CD4-positive, alpha-beta T cell treated with Interferon gamma for 1 hour (primary cell): ENCODE measurements around the gene PUM2.

Experiments
- DNase-seq: peaks from one replicate; pipeline ENCODE4 v3.0.0-alpha.2; 2020

PUM2 gene

DNA sequence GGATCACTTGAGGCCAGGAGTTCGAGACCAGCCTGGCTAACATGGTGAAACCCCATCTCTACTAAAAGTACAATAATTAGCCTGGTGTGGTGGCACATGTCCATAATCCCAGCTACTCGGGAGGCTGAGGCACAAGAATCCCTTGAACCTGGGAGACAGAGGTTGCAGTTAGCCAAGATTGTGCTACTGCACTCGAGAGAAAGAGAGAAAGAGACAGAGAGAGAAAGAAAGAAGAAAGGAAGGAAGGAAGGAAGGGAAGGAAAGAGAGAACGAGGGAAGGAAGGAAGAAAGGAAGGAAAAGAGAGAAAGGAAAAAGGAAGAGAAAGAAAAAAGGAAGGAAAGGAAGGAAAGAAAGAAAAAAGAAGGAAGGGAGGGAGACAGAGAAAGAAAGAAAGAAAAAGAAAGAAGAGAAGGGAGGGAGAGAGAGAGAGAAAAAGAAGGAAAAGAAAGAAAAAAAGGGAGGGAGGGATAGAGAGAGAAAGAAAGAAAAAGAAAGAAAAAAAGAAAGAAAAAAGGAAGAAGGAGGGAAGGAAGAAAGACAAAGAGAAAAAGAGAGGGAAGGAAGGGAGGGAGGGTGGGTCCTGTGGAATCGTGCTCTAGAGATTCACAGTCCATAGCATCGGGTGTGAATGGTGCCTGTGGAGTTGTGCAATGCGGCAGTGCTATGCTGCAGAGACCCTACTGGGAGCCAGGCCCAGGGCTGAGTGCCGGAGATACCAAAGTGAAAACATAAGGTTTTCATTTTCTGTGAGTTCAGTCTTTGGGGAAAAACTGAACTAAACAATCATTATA lies 121.1 kb downstream of the PUM2 start:
- DNase-seq, result no peak

DNA sequence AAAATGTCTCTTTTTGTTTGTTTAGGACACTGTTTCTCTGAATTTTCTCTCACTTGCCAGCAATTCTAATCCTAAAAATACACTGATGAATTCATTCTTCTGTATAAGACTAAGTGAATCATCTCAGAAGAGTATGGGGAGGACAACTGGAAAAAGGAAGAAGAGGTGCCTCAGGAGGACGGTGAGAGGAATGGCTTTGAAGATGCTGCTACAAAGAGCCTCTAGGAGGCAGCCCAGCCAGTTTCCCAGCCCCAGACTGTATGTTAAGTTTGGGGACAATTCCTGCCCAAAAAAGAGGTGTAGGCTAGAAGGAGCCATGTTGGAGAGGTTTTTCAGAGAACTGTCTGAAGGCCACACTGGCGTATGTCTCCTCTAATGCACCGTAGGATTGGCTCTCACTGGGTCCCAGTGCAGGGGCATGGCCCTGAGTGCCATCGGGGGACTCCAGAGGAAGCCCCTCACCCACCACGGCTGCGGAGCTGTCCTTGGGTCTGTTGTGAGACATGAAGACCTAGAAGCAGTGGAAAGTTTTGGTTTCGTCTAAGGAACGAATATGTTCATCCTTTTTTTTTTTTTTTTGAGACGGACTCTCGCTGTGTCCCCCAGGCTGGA lies 122.6 kb downstream of the PUM2 start:
- DNase-seq, result no peak

DNA sequence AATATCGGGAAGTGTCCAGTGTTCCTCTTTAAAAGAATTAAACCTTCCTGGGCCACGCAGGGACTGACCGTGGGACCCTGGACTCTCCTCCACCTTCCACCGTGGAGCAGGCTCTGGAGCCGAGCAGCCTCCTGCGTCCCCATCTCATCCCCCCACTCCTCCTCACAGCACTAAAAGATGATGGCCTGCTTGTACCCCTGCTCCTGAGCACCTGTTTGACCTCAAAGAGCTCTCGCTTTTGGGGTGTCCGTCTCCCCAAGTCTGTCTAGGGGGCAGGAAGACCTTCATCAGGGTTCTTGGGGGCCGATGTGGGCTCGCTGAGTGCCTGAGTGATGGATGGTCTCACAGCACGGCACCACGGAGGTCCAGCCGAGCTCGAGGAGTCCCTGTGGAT lies 124.5 kb downstream of the PUM2 start:
- DNase-seq, result no peak

DNA sequence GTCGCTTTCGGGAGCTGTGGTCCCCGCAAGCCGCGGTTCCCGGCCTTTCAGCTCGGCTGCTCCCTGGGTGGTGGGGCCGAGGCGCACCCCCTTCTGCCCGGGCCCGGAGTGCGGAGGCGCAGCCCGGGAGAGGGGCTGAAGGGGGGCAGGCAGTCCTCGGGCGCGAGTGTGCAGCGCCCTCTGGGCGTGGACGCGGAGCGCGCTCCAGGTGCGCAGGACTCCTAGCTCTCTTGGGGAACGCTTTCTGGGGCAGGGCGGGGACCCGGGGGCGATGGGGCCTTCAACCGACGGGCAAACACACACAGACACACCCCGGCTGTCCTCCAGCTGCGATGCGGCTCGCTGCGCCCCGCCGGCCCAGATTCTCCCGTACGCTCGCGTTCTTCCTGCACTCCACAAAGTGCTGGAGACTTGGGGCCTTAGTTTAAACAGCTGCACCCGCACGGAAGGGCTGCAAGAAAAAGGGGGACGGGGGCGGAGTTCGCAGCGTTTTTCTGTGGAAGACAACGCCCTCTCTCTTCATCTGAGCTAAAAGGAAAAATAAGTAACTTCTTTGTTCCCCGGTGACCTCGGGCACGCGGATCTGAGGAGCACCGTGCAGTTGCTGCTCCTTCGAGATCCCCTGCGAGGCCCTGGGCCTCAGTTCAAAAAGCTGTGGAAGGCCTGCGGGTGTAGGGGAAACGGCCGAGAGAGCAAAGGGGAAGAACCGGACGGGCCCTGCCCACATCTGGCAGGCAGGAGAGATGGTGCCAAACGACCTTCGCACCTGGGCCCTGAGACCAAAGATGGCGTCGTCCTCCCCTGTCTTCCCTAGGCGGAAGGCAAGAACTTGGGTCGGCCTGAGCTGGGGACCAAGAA lies 125.1 kb downstream of the PUM2 start:
- DNase-seq, result no peak

DNA sequence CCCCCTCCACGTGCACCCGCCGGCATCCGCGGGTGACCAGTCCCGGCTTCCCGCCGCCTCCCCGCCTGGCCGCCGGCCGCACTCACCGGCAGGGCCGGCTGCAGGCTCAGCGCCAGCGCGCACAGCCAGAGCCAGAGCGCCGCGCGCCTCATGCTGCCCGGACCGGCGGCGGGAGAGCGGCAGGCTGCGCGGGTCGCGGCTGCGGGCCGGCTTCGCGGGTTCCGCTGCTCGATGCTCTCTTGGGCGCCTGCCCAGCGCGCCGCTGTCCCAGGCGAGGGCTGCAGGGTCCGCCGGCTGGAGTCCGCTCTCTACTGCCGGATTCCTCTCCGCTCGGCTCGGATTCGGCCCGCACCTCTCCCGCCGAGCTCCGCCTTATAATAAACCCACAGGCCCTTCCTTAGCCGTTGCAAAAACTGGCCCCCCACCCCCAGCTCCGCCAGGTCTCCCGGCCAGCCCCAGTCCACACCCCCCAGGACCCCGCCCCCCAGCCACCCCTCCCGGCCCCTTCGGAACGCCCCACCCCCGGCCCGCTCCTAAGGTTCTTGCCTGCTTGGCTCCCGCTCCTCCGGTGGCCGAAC lies 125.8 kb downstream of the PUM2 start, which contains the start of gene SDC1:
TSS of gene SDC1 (minus strand) at position 415 of the 578 bp plus-strand sequence. CDS start at position 152, 263 bp downstream.
- no peak for DNase-seq

DNA sequence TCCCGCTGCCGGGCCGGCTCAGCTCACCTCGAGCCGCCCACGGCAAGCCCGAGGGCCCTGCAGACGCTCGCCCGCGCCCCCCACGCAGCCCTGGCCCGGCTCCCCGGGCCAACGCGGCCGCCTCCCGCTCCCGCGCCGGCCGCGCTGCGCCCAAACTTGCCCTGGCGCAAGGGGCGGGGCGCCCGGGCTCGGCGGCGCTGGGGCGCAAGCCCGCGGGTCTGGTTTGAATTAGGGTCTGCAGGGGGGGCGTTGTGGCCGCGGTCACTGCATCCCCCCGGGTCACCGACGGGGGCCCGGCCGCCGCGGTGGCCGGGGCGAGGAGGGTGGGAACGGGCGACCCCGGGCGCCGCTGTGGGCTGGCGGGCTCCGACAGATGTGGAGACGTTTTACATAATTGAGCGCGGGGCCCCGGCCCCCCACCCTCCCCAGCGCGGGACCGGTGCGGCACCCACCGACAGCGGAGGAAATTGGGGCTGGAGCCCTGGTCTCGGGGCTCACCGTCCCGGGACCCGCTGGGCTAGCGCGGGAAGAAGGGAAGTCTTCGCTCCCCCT lies 126.4 kb downstream of the PUM2 start:
- no peak for DNase-seq

DNA sequence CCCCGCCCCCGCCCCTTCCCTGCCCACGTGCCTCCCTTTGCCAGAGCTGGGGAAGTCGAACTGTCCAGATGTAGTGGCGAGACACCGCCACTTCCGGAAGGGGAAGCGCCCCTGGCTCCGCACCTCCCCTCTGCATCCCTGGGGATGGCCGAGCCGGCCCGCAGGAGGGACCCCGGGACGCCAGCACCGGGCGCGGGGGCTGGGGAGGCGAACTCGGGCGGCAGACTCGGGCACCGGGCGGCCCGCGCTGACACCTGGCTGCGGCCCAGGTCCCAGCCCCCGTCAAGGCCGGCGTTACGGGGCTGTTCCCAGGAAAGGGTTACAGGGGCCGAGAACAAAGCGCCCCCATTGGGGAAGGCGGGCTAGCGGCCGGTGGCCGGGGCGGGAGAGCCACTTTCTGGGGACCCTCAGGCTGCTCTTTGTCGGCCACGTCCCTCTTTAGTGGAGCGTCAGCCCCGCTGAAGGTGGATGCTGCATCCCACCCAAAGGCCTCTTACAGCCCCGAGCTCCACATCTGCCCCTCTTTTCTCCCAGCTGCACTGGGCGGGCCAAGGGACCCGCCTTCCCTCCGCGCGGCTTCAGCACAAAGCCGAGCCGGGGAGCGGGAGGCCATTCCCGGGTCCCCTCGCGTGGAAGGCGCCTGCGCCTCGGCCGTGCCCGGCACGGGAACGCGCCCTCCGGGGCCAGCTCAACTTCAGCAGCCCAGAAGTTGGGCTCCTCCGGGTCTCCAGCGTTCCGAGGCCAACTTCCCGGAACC lies 127.1 kb downstream of the PUM2 start:
- no peak for DNase-seq

DNA sequence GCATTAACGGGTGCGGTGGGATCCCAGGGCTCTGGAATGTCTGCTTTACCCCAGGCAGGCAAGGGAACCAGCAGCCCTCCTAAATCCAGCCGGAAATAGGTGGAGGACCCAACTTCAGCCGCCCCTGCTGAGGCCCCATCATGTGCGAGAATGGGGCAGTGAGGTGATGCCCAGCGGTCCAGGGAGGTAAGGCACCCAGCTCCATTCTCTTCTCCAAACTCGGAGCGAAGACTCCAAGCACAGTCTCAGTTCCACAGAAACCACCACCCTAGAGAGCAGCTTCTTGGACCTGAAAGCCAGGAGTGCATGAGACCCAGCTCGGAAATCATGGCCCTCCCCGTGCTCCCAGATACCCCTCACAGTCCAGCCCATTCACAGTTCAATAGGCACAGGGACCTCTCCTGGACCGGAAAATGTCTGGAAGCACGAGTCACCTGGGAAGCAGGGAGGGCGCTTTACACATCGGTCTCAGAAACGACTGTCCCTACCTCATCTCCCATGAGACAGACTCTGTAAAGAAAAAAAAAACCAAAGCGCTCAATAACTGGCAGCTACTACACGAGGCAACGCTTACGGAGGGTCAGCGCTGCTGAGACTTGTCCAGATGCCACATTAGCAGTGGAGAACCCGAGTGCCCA lies 127.8 kb downstream of the PUM2 start:
- DNase-seq, result no peak

DNA sequence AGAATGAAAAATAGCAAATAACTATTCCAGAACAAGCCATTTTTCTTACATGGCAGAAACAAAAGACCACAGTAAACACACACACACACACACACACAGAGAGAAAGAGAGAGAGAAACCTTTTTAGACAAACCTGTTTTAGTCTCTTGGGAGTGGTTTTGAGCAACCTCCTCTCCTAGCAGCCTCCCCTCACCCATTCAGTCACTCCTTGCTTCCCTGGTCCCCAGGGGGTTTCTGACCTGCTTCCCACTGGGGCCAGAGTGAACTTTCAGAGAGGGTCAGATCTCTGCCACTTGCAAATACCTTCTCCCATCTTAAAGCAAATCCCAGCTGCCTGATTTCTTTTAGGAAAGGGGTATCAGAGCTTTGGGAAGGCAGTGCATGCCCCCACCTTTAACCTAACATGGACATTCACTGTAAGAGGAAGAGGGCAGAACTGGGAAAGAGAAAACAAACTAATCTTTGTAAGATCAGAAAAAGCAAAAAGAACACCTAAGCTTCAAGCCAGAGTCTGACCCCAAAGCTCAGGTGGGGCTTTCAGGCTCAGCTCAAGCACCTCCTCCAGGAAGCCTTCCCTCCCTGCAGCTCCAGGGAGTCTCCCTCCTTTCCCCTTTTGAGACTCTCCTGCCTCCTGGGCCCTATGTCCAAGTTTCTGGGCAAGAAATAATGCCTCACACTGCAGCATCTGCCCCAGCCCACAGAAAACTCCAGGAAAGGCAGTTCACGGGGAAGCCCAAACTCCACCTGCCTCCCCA lies 128.5 kb downstream of the PUM2 start:
- DNase-seq, result no peak

DNA sequence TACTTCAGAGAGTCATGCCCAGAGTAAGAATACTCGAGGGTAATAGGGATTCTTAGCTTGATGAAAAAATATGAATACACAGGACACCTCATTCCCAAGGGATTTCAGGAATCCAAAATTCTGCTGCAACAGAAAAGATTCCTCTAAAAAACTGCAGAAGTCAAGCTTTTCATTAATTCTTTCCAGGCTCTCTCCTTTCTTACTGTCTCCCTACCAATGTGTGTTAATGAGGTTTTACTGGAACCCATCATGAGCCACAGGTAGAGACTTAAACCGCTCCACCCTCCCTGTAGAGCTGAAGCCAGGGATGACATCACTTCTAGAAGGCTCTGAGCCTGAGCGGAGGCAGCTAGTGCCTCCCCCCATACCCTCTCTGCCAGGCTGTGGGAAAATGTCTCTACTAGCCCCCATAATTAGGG lies 129.1 kb downstream of the PUM2 start:
- DNase-seq, result no peak

DNA sequence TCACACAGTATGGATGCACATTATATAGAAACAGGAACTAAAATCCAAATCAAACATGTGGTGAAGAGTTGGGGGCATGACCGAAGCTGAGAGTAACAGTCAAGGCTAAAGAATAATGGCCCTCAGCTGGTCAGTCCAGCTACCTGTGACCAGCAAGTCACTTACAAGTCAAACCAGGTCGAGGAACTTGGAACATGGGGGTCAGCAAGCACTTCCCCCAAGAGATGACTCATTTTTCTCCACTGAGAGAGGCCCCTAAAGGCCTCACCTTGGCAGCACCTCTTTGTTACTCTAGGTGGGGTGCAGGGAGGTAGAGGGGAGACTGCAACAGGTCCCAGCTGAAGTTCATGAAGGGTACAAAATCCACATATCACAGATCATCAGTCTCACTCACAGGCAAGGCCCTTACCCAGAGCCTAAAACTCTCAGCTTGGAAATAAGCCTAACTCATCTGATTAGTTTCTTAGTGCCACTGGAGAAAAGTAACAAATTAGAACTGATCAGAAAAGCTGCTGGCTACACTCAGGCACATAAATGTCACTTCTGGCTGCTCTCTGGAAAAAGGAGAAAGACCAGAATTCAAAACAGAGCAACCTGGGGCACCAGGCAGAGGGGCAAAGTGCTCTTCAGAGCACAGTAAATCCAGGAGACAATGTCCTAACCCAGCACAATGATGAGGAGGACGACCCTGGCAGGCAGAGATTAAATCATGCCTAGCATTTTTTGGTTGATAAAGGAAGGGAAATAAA lies 129.7 kb downstream of the PUM2 start:
- DNase-seq, result no peak

DNA sequence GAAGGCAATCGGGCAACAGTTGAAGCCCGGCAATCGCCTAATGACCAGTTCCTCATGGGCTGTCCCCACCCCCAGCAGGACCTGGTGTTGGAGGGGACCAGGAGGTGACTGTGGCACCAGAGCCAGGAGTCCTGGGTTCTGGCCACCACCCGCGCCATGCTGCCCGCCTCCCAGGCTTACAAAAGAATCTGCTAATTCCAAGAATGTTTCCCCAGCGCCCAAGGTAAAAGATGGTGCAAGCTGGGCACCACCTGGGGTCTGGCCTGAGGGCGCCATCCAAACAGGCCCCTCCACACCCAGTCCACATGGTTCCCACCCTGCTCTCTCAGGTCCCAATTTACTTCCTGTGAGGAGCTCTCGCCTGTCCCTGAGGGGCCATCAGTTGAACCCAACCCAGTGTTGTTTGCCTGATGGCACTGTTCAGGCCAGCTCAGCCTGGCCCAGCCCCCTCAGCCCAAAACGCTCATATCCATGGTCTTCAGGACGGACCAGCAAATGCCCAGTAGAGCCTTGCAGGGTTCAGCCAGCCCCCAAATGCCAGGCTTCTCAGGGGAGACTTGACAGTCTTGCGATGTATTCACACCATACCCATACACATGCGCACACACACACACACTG lies 130.8 kb downstream of the PUM2 start:
- DNase-seq, result no peak

DNA sequence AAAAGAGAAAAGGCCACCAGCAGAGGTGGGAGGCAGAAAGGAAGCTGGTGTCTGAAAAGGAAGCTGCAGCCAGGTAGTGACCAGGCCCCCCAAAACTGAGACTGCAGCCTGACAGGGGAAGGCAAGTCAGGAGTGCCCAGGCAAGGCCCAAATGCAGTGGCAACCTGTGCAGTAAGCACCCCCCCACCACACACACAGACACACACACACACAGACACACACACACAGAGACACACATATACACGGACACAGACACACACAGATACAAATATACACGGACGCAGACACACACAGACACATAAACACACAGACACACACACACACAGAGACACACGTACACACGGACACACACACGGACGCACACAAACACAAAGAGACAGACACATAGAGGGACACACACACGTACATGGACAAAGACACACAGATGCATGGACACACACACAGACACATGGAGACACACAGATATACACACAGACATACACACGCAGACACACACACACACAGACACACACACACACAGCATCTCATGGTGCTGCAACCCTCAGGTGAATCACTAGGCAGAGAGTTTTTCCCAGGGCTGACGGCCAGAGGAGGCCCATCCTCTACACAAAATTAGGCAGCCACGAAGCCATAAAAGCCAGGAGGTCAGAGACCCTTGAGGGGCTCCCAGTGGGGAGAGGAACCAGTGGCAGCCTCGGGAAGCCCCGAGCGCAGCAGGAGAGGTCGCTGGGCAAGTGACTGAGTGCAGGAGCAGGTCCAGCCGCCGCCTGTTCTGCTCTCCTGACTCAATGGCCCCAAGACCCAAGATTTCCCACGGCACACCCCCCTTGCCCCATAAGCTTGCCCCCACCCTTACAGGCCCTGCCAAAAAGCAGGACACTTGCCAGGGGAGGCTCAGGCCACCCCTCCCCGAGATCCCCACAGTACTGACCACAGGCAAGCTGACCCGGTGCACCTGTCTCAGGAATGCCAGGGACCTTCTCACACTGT lies 132.0 kb downstream of the PUM2 start:
- DNase-seq, result no peak

DNA sequence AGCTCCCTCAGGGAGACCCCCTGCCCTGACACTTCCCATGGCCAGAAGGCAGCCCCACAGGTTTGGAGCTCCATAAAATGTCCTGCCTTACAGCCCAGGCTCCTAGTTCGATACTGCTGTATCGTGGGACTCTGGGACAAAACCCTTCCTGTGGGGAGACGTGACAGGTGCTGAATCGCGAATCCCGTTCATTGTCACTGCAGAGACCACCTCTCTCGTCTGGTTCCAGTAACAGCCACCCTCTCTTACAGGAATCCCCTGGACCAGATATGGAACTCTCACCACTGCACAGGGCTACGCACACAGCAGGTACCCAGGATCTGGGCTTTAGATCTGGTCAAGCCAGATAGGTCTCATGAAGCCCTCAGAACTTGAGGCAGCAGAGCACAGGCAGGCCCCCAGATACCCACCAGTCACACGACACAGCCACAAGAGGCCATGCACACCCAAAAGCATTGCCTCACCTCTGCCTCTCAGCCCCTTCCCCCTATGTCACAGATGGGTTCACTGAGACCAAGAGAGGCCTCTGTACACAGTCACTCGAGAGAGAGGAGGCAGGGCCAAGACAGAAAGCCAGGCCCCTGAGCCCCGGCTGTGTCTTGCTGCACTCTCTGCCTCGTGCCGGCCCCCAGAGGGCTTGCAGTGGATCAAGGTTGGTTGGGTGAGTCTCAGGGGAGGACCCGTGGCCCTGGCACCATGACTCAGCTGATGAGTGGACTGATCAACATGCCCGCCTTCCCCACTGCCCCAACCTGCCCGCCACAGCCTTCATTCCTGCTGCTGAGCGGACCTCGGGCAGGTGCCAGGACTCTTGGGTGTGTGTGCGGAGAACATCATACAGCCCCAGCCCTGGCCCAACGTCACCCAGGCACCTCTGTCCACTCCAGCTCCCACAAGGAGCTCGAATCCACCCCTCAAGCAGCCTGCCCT lies 133.3 kb downstream of the PUM2 start:
- DNase-seq, result no peak

DNA sequence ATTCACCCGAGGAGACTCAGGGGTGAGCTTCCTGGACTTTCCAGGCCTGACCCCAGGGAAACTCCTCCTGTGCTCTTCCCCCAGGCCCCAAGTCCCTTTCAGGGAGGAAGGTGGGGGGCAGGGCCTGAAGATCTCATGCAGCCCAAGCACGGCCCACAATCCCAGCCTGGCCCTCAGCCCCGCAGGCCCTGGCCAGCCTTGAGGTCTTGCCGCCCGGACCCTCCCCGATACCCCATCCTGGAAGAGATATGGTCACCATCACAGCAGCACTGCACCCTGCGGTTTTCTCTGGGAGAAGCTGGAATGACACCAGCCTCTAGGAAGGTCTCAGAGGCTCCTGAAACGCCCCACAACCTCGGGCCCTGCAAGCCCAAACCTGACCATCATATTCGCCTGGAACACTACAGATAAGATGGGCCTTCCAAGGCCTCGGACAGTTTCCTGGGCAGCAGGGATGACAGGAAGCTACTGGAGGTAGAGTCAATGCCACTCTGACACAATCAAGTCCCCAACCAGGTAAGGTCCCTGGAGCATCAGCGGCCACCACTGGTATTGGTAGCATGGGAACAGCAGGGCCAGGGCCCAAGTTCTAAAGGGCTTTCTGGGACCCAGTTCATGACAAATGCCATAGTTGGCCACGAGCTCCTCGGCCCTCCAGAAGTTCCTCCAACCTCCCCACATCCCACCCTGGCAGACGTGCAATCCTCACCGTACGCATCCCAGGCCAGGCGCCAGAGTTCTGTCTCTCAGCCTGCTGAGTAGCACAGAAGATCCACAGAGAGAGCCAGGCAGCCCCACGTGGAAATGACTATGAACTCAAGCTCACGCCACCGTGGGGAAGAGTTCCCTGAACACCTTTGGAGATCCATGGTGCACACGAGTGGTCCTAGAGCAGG lies 134.3 kb downstream of the PUM2 start:
- DNase-seq, result no peak
